ENCODE measurements around the gene HES5. TPM values are rescaled to one million over a fixed set of nuclear protein-coding genes. Genes with fewer than 3 reads are reported as not detected.

Gene HES5
- total and polyA plus RNA-seq, 2 of the 13 experiments (the other 11 are each of a cell fraction or from before 2014, with no cell fraction given) = not detected

- TF ChIP-seq DMTF1 (CRISPR knock-in tag; IDR thresholded peaks at IDR 0.05) = no peak
- TF ChIP-seq, protein P1, sequence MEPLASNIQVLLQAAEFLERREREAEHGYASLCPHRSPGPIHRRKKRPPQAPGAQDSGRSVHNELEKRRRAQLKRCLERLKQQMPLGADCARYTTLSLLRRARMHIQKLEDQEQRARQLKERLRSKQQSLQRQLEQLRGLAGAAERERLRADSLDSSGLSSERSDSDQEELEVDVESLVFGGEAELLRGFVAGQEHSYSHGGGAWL (CRISPR knock-in tag; IDR thresholded peaks at IDR 0.05) = peak; percentile 68; the same call in 1 of the 2 replicates
- TF ChIP-seq JDP2 (CRISPR knock-in tag; IDR thresholded peaks at IDR 0.05; ENCODE audit: borderline replicate concordance) = no peak
- TF ChIP-seq, protein P2, sequence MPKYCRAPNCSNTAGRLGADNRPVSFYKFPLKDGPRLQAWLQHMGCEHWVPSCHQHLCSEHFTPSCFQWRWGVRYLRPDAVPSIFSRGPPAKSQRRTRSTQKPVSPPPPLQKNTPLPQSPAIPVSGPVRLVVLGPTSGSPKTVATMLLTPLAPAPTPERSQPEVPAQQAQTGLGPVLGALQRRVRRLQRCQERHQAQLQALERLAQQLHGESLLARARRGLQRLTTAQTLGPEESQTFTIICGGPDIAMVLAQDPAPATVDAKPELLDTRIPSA (CRISPR knock-in tag; IDR thresholded peaks at IDR 0.05; ENCODE audit: borderline replicate concordance) = no peak
- TF ChIP-seq, protein P3, sequence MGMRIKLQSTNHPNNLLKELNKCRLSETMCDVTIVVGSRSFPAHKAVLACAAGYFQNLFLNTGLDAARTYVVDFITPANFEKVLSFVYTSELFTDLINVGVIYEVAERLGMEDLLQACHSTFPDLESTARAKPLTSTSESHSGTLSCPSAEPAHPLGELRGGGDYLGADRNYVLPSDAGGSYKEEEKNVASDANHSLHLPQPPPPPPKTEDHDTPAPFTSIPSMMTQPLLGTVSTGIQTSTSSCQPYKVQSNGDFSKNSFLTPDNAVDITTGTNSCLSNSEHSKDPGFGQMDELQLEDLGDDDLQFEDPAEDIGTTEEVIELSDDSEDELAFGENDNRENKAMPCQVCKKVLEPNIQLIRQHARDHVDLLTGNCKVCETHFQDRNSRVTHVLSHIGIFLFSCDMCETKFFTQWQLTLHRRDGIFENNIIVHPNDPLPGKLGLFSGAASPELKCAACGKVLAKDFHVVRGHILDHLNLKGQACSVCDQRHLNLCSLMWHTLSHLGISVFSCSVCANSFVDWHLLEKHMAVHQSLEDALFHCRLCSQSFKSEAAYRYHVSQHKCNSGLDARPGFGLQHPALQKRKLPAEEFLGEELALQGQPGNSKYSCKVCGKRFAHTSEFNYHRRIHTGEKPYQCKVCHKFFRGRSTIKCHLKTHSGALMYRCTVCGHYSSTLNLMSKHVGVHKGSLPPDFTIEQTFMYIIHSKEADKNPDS (CRISPR knock-in tag; IDR thresholded peaks at IDR 0.05) = no peak
- TF ChIP-seq ZSCAN9 (CRISPR knock-in tag; IDR thresholded peaks at IDR 0.05; ENCODE audit: borderline replicate concordance) = no peak; the same call in 1 of the 2 replicates
- TF ChIP-seq, protein P4, sequence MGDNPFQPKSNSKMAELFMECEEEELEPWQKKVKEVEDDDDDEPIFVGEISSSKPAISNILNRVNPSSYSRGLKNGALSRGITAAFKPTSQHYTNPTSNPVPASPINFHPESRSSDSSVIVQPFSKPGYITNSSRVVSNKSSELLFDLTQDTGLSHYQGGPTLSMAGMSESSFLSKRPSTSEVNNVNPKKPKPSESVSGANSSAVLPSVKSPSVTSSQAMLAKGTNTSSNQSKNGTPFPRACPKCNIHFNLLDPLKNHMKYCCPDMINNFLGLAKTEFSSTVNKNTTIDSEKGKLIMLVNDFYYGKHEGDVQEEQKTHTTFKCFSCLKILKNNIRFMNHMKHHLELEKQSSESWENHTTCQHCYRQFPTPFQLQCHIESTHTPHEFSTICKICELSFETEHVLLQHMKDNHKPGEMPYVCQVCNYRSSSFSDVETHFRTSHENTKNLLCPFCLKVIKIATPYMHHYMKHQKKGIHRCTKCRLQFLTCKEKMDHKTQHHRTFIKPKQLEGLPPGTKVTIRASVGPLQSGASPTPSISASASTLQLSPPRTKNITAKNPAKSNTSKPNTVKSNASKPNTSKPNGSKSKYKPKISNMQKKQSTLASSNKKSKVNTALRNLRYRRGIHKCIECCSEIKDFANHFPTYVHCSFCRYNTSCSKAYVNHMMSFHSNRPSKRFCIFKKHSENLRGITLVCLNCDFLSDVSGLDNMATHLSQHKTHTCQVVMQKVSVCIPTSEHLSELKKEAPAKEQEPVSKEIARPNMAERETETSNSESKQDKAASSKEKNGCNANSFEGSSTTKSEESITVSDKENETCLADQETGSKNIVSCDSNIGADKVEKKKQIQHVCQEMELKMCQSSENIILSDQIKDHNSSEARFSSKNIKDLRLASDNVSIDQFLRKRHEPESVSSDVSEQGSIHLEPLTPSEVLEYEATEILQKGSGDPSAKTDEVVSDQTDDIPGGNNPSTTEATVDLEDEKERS (CRISPR knock-in tag; IDR thresholded peaks at IDR 0.05) = no peak
- no peak for TF ChIP-seq ZKSCAN8 (CRISPR knock-in tag; IDR thresholded peaks at IDR 0.05; ENCODE audit: borderline replicate concordance)
- no peak for TF ChIP-seq SALL2 (CRISPR knock-in tag; IDR thresholded peaks at IDR 0.05)
- TF ChIP-seq NPAS2 (CRISPR knock-in tag; IDR thresholded peaks at IDR 0.05; ENCODE audit: borderline replicate concordance) = no peak
- TF ChIP-seq ZNF33A (CRISPR knock-in tag; IDR thresholded peaks at IDR 0.05; ENCODE audit: borderline replicate concordance) = no peak
- no peak for TF ChIP-seq PPARG (CRISPR knock-in tag; conservative IDR thresholded peaks at IDR 0.05)
- TF ChIP-seq, protein P5, sequence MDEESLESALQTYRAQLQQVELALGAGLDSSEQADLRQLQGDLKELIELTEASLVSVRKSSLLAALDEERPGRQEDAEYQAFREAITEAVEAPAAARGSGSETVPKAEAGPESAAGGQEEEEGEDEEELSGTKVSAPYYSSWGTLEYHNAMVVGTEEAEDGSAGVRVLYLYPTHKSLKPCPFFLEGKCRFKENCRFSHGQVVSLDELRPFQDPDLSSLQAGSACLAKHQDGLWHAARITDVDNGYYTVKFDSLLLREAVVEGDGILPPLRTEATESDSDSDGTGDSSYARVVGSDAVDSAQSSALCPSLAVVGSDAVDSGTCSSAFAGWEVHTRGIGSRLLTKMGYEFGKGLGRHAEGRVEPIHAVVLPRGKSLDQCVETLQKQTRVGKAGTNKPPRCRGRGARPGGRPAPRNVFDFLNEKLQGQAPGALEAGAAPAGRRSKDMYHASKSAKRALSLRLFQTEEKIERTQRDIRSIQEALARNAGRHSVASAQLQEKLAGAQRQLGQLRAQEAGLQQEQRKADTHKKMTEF (CRISPR knock-in tag; IDR thresholded peaks at IDR 0.05) = no peak; the same call in 1 of the 2 replicates
- TF ChIP-seq, protein P6, sequence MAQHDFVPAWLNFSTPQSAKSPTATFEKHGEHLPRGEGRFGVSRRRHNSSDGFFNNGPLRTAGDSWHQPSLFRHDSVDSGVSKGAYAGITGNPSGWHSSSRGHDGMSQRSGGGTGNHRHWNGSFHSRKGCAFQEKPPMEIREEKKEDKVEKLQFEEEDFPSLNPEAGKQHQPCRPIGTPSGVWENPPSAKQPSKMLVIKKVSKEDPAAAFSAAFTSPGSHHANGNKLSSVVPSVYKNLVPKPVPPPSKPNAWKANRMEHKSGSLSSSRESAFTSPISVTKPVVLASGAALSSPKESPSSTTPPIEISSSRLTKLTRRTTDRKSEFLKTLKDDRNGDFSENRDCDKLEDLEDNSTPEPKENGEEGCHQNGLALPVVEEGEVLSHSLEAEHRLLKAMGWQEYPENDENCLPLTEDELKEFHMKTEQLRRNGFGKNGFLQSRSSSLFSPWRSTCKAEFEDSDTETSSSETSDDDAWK (CRISPR knock-in tag; IDR thresholded peaks at IDR 0.05) = no peak
- TF ChIP-seq SAP130 (CRISPR knock-in tag; IDR thresholded peaks at IDR 0.05; ENCODE audit: low read depth) = peak; percentile 66
- TF ChIP-seq HDAC6 (IDR thresholded peaks at IDR 0.05; ENCODE audit: low read depth, low read length) = no peak
- TF ChIP-seq XRCC5 (optimal IDR thresholded peaks at IDR 0.05; ENCODE audit: low read length) = peak; percentile 11
These were observed 15.9 kb upstream of the HES5 start (continued) for GRCh38 chr1:2545754-2546514.

All from HepG2 (cell line).